Suprapubic skin (tissue), 4 donors: ENCODE measurements around the gene SLC27A6.

ENCODE experiments used
- EP300 ChIP-seq: sonication (generic); formaldehyde crosslinking; IDR thresholded peaks from one replicate; pipeline ENCODE4 v1.6.1; 2017; ENCODE audit warnings: antibody characterized with exemption
- POLR2A ChIP-seq, 2 donors: fragments of 450-650 bp; IDR thresholded peaks; one replicate each; pipeline ENCODE4 v1.6.1; 2017; ENCODE audit warnings: antibody characterized with exemption in 2 of 2, mild to moderate bottlenecking in 2 of 2, moderate library complexity in 2 of 2
- POLR2AphosphoS5 ChIP-seq, 3 donors: sonication (generic); formaldehyde crosslinking; IDR thresholded peaks; one replicate each; pipeline ENCODE4 v1.6.1; 2017; ENCODE audit warnings: antibody characterized with exemption in 3 of 3
- TF ChIP-seq, protein P1 (sequence below), 2 donors: fragments of 200-600 bp in 1 of 2; fragments of 450-650 bp in 1 of 2; sonication (generic) in 1 of 2; IDR thresholded peaks; one replicate each; pipeline ENCODE4 v1.5.1; 2016 to 2019; ENCODE audit warnings: antibody characterized with exemption in 2 of 2, mild to moderate bottlenecking in 1 of 2, moderate library complexity in 1 of 2

DNA sequence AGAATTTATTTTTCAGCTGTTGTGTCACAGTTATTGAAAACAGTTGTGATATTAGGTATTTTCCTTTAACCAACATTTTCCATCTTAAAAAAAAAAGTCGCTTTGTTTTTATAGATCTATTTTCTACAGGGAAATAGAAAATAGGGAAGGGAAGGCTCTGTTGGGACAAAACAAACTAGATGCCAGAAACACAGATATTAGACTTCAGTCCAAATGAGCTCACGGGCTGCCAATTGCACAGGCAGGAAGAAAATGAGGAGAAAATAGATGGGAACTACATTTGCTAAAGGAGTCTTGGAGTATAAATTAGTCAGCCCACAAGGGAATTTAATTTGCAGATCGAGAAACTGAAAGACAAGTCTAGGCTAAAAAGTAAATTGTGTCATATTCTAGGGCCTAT, 107.8 kb downstream of the SLC27A6 start:
- TF ChIP-seq, protein P1, sequence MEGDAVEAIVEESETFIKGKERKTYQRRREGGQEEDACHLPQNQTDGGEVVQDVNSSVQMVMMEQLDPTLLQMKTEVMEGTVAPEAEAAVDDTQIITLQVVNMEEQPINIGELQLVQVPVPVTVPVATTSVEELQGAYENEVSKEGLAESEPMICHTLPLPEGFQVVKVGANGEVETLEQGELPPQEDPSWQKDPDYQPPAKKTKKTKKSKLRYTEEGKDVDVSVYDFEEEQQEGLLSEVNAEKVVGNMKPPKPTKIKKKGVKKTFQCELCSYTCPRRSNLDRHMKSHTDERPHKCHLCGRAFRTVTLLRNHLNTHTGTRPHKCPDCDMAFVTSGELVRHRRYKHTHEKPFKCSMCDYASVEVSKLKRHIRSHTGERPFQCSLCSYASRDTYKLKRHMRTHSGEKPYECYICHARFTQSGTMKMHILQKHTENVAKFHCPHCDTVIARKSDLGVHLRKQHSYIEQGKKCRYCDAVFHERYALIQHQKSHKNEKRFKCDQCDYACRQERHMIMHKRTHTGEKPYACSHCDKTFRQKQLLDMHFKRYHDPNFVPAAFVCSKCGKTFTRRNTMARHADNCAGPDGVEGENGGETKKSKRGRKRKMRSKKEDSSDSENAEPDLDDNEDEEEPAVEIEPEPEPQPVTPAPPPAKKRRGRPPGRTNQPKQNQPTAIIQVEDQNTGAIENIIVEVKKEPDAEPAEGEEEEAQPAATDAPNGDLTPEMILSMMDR (IDR thresholded peaks at IDR 0.05), result no peak
- TF ChIP-seq EP300 (no peak), POLR2AphosphoS5 (IDR thresholded peaks at IDR 0.05) (no peak), POLR2A (IDR thresholded peaks at IDR 0.05) (no peak)
